Progenitor cell of endocrine pancreas (in vitro differentiated cells): Measurements from ENCODE around the gene COG4. TPM values are rescaled to one million over a fixed set of nuclear protein-coding genes. Genes with fewer than 3 reads are reported as not detected.
A peak's percentile ranks its signal among the peaks of the same experiment; 100 is the strongest.

Source experiments
- DNase-seq: peaks from one replicate; pipeline ENCODE4 v3.0.0; 2021; ENCODE audit warnings: low spot score; ENCODE audit not compliant: unreplicated experiment
- H3K27ac Mint-ChIP-seq: 2 replicates; pipeline ENCODE4 v1.8.0; 2021; ENCODE audit warnings: mild to moderate bottlenecking, moderate library complexity, mixed read lengths
- H3K27me3 Mint-ChIP-seq: 2 replicates; pipeline ENCODE4 v1.8.0; 2021; ENCODE audit warnings: mixed read lengths
- H3K36me3 Mint-ChIP-seq: 2 replicates; pipeline ENCODE4 v1.8.0; 2022; ENCODE audit warnings: mixed read lengths; ENCODE audit not compliant: insufficient read depth
- H3K4me1 Mint-ChIP-seq: 2 replicates; pipeline ENCODE4 v1.8.0; 2021; ENCODE audit warnings: low read depth, mixed read lengths
- H3K4me3 Mint-ChIP-seq: 2 replicates; pipeline ENCODE4 v1.8.0; 2021; ENCODE audit warnings: low read depth, mild to moderate bottlenecking, moderate library complexity, mixed read lengths
- H3K9me3 Mint-ChIP-seq: 2 replicates; pipeline ENCODE4 v1.8.0; 2021; ENCODE audit warnings: low read depth, mixed read lengths
- total RNA-seq: library from RNA; stranded (reverse); gene quantifications from 2 replicates; pipeline ENCODE4 v1.2.1, GENCODE V29; 2021
- TF ChIP-seq, protein P1 (sequence below): fragments of 200-600 bp; sonication (generic); IDR thresholded peaks from one replicate; pipeline ENCODE4 v1.5.0; 2021; ENCODE audit warnings: antibody characterized with exemption, mild to moderate bottlenecking; ENCODE audit not compliant: unreplicated experiment

COG4 gene
- total RNA-seq, 1 donor from 2014 or later: 75.9 TPM

DNA sequence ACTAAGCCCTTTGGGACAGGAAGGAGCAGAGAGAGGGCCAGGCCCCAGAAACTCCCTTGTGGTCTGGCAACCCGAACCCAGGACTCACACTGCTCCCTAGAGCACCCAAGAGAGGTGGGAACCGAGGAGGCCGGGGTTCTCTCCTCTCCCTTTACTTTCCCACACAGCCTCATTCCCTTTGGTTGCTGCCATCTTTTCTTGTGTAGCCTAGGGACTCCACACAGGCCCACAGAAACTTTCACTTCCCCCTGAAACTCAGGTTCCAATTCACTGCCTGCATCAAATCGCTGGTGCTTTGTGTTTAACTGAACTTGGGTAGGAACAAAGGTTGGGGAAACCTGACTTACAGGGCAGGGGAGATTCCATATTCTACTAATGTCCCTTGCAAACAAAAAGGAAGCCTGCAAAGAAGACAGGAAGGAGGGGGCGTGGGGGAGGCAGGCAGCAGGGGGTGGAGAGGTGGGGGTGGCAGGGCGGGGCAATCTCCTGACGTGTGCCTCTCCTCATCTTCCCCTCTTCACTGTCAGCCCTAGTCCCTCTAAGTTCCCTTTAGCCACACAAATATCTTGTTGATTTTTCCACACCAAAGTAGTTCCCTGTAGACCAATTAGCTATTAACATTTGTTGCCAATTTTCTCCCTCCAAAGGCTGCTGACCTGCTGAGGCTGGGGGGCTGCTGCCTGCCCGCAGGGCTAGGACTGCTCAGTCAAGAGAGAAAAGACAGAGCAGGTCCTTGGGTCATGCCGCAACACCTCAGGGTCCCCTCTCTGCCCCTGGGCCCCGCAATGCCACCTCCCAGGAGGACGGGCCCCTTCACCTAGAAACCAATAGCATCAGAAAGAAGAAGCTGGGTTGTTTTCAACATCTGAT lies 92.5 kb downstream of the COG4 start:
- TF ChIP-seq, protein P1, sequence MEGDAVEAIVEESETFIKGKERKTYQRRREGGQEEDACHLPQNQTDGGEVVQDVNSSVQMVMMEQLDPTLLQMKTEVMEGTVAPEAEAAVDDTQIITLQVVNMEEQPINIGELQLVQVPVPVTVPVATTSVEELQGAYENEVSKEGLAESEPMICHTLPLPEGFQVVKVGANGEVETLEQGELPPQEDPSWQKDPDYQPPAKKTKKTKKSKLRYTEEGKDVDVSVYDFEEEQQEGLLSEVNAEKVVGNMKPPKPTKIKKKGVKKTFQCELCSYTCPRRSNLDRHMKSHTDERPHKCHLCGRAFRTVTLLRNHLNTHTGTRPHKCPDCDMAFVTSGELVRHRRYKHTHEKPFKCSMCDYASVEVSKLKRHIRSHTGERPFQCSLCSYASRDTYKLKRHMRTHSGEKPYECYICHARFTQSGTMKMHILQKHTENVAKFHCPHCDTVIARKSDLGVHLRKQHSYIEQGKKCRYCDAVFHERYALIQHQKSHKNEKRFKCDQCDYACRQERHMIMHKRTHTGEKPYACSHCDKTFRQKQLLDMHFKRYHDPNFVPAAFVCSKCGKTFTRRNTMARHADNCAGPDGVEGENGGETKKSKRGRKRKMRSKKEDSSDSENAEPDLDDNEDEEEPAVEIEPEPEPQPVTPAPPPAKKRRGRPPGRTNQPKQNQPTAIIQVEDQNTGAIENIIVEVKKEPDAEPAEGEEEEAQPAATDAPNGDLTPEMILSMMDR: no peak
- Mint-ChIP-seq H3K4me1 (peaks cover 57% of the 10 kb centered on the region), H3K36me3 (peaks cover 3% of the 10 kb centered on the region), H3K27ac (peak overlapping the region; percentile 96), H3K27me3 (no peaks in the 10 kb centered on the region), H3K9me3 (no peaks in the 10 kb centered on the region), H3K4me3 (peak overlapping the region; percentile 40)
- no peak for DNase-seq

Other genes with a start within 250 kb of the COG4 start
- gene AARS1, start 234.0 kb downstream of the COG4 start, total RNA-seq: 113 and 114 TPM in 2 replicates
- 36.4 and 38.3 TPM in 2 replicates for gene DDX19B, start 224.4 kb downstream of the COG4 start, total RNA-seq
- 46.7 and 49.6 TPM in 2 replicates for gene DDX19A, start 176.7 kb downstream of the COG4 start, total RNA-seq
- 29.2 and 37.8 TPM in 2 replicates for gene ST3GAL2, start 84.5 kb downstream of the COG4 start, total RNA-seq
- 18.8 and 21.1 TPM in 2 replicates for gene FCSK, start 69.0 kb downstream of the COG4 start, total RNA-seq
- gene SF3B3, start 262 bp upstream of the COG4 start, total RNA-seq: 379 and 387 TPM in 2 replicates
- not detected in 2 replicates for gene IL34, start 123.0 kb upstream of the COG4 start, total RNA-seq
- 55.0 and 57.1 TPM in 2 replicates for gene MTSS2, start 162.5 kb upstream of the COG4 start, total RNA-seq